CD4-positive, CD25-positive, alpha-beta regulatory T cell (primary cell): ENCODE measurements around the gene TMEM80. TPM values are rescaled to one million over a fixed set of nuclear protein-coding genes. Genes with fewer than 3 reads are reported as not detected.

Experiments used
- ATAC-seq, 2 donors: fragments of 150-1000 bp; cut with Tn5 transposase; one replicate each; pipeline ENCODE4 v1.10.0; 2021; ENCODE audit warnings: low read depth in 2 of 2, moderate number of reproducible peaks in 2 of 2, moderate library complexity in 1 of 2
- DNase-seq, 3 donors: peaks; one replicate each; pipeline versions ENCODE4 v3.0.0 to v3.0.0-alpha.2; 2012 to 2022; ENCODE audit warnings: mixed read lengths in 1 of 3
- H3K27ac ChIP-seq: one replicate; pipeline ENCODE4 v1.7.0; 2013; ENCODE audit warnings: mild to moderate bottlenecking, low read length; ENCODE audit not compliant: insufficient read depth, poor library complexity, severe bottlenecking
- H3K27me3 ChIP-seq: one replicate; pipeline ENCODE4 v1.7.0; 2013; ENCODE audit warnings: low read length; ENCODE audit not compliant: control insufficient read depth, insufficient read depth
- H3K36me3 ChIP-seq: one replicate; pipeline ENCODE4 v1.7.0; 2013; ENCODE audit warnings: mild to moderate bottlenecking, low read length, moderate library complexity; ENCODE audit not compliant: control insufficient read depth, insufficient read depth
- H3K4me1 ChIP-seq: 2 replicates; pipeline ENCODE4 v1.7.0; 2013; ENCODE audit warnings: mild to moderate bottlenecking, low read length; ENCODE audit not compliant: insufficient read depth, control insufficient read depth, poor library complexity, severe bottlenecking
- H3K4me3 ChIP-seq: one replicate; pipeline ENCODE4 v1.7.0; 2013; ENCODE audit warnings: low read depth, mild to moderate bottlenecking, low read length, moderate library complexity
- H3K9me3 ChIP-seq, 2 experiments: 1 replicate in 1 of 2; 2 replicates in 1 of 2; pipeline ENCODE4 v1.7.0; 2013; ENCODE audit warnings: low read length in 2 of 2, mild to moderate bottlenecking in 1 of 2, moderate library complexity in 1 of 2; ENCODE audit not compliant: control insufficient read depth in 2 of 2
- H3K27ac Mint-ChIP-seq, 3 donors: one replicate each; pipeline ENCODE4 v1.8.0; 2020 to 2022; ENCODE audit warnings: mild to moderate bottlenecking in 3 of 3, mixed read lengths in 3 of 3, moderate library complexity in 2 of 3
- H3K27me3 Mint-ChIP-seq: one replicate; pipeline ENCODE4 v1.8.0; 2022; ENCODE audit warnings: mild to moderate bottlenecking, mixed read lengths
- H3K36me3 Mint-ChIP-seq: one replicate; pipeline ENCODE4 v1.8.0; 2020; ENCODE audit warnings: mixed read lengths
- H3K4me1 Mint-ChIP-seq, 4 donors: one replicate each; pipeline ENCODE4 v1.8.0; 2020 to 2022; ENCODE audit warnings: mixed read lengths in 4 of 4, mild to moderate bottlenecking in 1 of 4
- H3K4me3 Mint-ChIP-seq, 4 donors: one replicate each; pipeline ENCODE4 v1.8.0; 2020 to 2022; ENCODE audit warnings: mild to moderate bottlenecking in 4 of 4, mixed read lengths in 4 of 4, moderate library complexity in 3 of 4
- H3K9me3 Mint-ChIP-seq, 7 donors: one replicate each; pipeline ENCODE4 v1.8.0; 2020 to 2022; ENCODE audit warnings: mixed read lengths in 7 of 7, mild to moderate bottlenecking in 3 of 7, moderate library complexity in 2 of 7
- polyA plus RNA-seq, 4 donors: library from polyadenylated mRNA; unstranded; fragments of 300-500 nt; fragmentation: Illumina TruSeq; gene quantifications; one replicate each; pipeline ENCODE4 v1.2.3, GENCODE V29; 2021
- total RNA-seq: library from RNA; stranded (reverse); gene quantifications from one replicate; pipeline ENCODE4 v1.2.3, GENCODE V29; 2022

Gene TMEM80
- total and polyA plus RNA-seq, 5 donors from 2014 or later: 24.5 to 35.0 (median 26.3) TPM

GRCh38 chr11:746289-747157, 50.9 kb downstream of the TMEM80 start:
- H3K9me3 ChIP-seq: no peaks in the 10 kb centered on the region

GRCh38 chr11:747158-748006, 51.8 kb downstream of the TMEM80 start, which contains the start of gene TALDO1:
TSS of gene TALDO1 (plus strand) at chr11:747464. CDS start at chr11:747482, 18 bp downstream.
- DNase-seq (peak; percentile 71 to 88 (median 78)), ATAC-seq (peak; percentile 83 to 87)
- peak within 1 kb of the TSS; percentile 68 for H3K27ac ChIP-seq
- H3K27me3 Mint-ChIP-seq: peaks cover 4% of the 10 kb centered on the region
- peaks cover 32% of the 10 kb centered on the region for H3K4me1 ChIP-seq
- peaks cover 9 to 31% (median 20%) of the 10 kb centered on the region in 4 donors for H3K4me1 Mint-ChIP-seq
- no peaks in the 10 kb centered on the region for H3K9me3 Mint-ChIP-seq
- H3K36me3 Mint-ChIP-seq: no peaks in the 10 kb centered on the region
- H3K4me3 ChIP-seq: peak within 1 kb of the TSS; percentile 79
- H3K9me3 ChIP-seq: no peaks in the 10 kb centered on the region
- no peaks in the 10 kb centered on the region for H3K27me3 ChIP-seq
- H3K36me3 ChIP-seq: peaks cover 2% of the 10 kb centered on the region
- H3K4me3 Mint-ChIP-seq: peak within 1 kb of the TSS; percentile 87 to 95 (median 91)
- peak within 1 kb of the TSS in 2 of 3 donors; percentile 83 to 93 for H3K27ac Mint-ChIP-seq

More at GRCh38 chr11:746289-747157, 50.9 kb downstream of the TMEM80 start:
- Histone ChIP-seq H3K36me3 (no peaks in the 10 kb centered on the region), H3K4me3 (peak overlapping the region; percentile 58), H3K27ac (peak overlapping the region; percentile 68), H3K27me3 (no peaks in the 10 kb centered on the region), H3K4me1 (peaks cover 32% of the 10 kb centered on the region)
- peaks cover 9 to 27% (median 19%) of the 10 kb centered on the region in 4 donors for H3K4me1 Mint-ChIP-seq
- H3K27me3 Mint-ChIP-seq: peaks cover 4% of the 10 kb centered on the region
- DNase-seq: peak in 2 of 3 donors; percentile 34 to 64
- H3K27ac Mint-ChIP-seq: peak overlapping the region in 2 of 3 donors; percentile 55 to 89
- no peaks in the 10 kb centered on the region for H3K36me3 Mint-ChIP-seq
- H3K4me3 Mint-ChIP-seq: peak overlapping the region; percentile 85 to 92 (median 88)
- H3K9me3 Mint-ChIP-seq: no peaks in the 10 kb centered on the region
- ATAC-seq: peak; percentile 44 to 49

GRCh38 chr11:748007-748359, 52.4 kb downstream of the TMEM80 start:
- peak overlapping the region; percentile 68 for H3K27ac ChIP-seq
- H3K36me3 Mint-ChIP-seq: no peaks in the 10 kb centered on the region

GRCh38 chr11:749731-750130, 54.1 kb downstream of the TMEM80 start:
- Histone ChIP-seq H3K27me3 (no peaks in the 10 kb centered on the region), H3K4me1 (peaks cover 32% of the 10 kb centered on the region), H3K9me3 (no peaks in the 10 kb centered on the region), H3K27ac (no peak overlapping the region), H3K4me3 (no peak overlapping the region), H3K36me3 (peaks cover 7% of the 10 kb centered on the region)
- no peaks in the 10 kb centered on the region for H3K9me3 Mint-ChIP-seq
- peaks cover 9 to 32% (median 22%) of the 10 kb centered on the region in 4 donors for H3K4me1 Mint-ChIP-seq
- ATAC-seq (no peak), DNase-seq (no peak)
- H3K27me3 Mint-ChIP-seq: peaks cover 4% of the 10 kb centered on the region
- H3K36me3 Mint-ChIP-seq: no peaks in the 10 kb centered on the region
- H3K4me3 Mint-ChIP-seq: peak overlapping the region; percentile 24 to 91 (median 59)
- no peak overlapping the region for H3K27ac Mint-ChIP-seq

More at GRCh38 chr11:748007-748359, 52.4 kb downstream of the TMEM80 start:
- H3K4me1 Mint-ChIP-seq: peaks cover 9 to 32% (median 22%) of the 10 kb centered on the region in 4 donors
- H3K4me3 ChIP-seq: peak overlapping the region; percentile 79
- H3K4me1 ChIP-seq: peaks cover 32% of the 10 kb centered on the region
- H3K9me3 Mint-ChIP-seq: no peaks in the 10 kb centered on the region
- H3K27me3 Mint-ChIP-seq: peaks cover 4% of the 10 kb centered on the region
- no peaks in the 10 kb centered on the region for H3K27me3 ChIP-seq
- ATAC-seq (no peak), DNase-seq (no peak)
- H3K9me3 ChIP-seq: no peaks in the 10 kb centered on the region
- peaks cover 7% of the 10 kb centered on the region for H3K36me3 ChIP-seq
- peak overlapping the region; percentile 86 to 95 (median 90) for H3K4me3 Mint-ChIP-seq
- H3K27ac Mint-ChIP-seq: peak overlapping the region in 2 of 3 donors; percentile 83 to 93

Other genes starting within 250 kb of the TMEM80 start
- gene PTDSS2, start 245.5 kb upstream of the TMEM80 start, total RNA-seq: 19.3 TPM
- gene PTDSS2, start 245.5 kb upstream of the TMEM80 start, polyA plus RNA-seq: 1 to 10 TPM; 6.1 to 8.3 (median 6.8) TPM
- gene RNH1, start 188.6 kb upstream of the TMEM80 start, total RNA-seq: 112 TPM
- gene RNH1, start 188.6 kb upstream of the TMEM80 start, polyA plus RNA-seq: 100 to 1,000 TPM; 126 to 155 (median 133) TPM
- gene HRAS, start 160.2 kb upstream of the TMEM80 start, total RNA-seq: 35.0 TPM
- 10 to 100 TPM; 15.9 to 35.2 (median 21.1) TPM for gene HRAS, start 160.2 kb upstream of the TMEM80 start, polyA plus RNA-seq
- gene LRRC56, start 158.3 kb upstream of the TMEM80 start, total RNA-seq: 5.8 TPM
- gene LRRC56, start 158.3 kb upstream of the TMEM80 start, polyA plus RNA-seq: 1 to 10 TPM in 2 of 4 donors, under 1 TPM in 2; 0.89 to 3.1 (median 1.8) TPM
- gene LMNTD2, start 135.1 kb upstream of the TMEM80 start, total RNA-seq: 5.1 TPM
- 1 to 10 TPM in 2 of 4 donors, under 1 TPM in 2; 0.79 to 1.4 (median 1.0) TPM for gene LMNTD2, start 135.1 kb upstream of the TMEM80 start, polyA plus RNA-seq
- gene RASSF7, start 134.8 kb upstream of the TMEM80 start, total RNA-seq: 27.2 TPM
- 10 to 100 TPM; 23.9 to 34.2 (median 31.8) TPM for gene RASSF7, start 134.8 kb upstream of the TMEM80 start, polyA plus RNA-seq
- 43.8 TPM for gene PHRF1, start 119.3 kb upstream of the TMEM80 start, total RNA-seq
- gene PHRF1, start 119.3 kb upstream of the TMEM80 start, polyA plus RNA-seq: 1 to 10 TPM; 3.8 to 6.0 (median 5.0) TPM
- 120 TPM for gene IRF7, start 79.9 kb upstream of the TMEM80 start, total RNA-seq
- gene IRF7, start 79.9 kb upstream of the TMEM80 start, polyA plus RNA-seq: 10 to 100 TPM; 27.2 to 38.9 (median 28.6) TPM
- gene CDHR5, start 70.9 kb upstream of the TMEM80 start, total RNA-seq: not detected
- gene CDHR5, start 70.9 kb upstream of the TMEM80 start, polyA plus RNA-seq: not detected
- not detected for gene SCT, start 68.6 kb upstream of the TMEM80 start, total RNA-seq
- not detected for gene SCT, start 68.6 kb upstream of the TMEM80 start, polyA plus RNA-seq
- gene DRD4, start 58.5 kb upstream of the TMEM80 start, total RNA-seq: not detected
- gene DRD4, start 58.5 kb upstream of the TMEM80 start, polyA plus RNA-seq: not detected
- 84.1 TPM for gene DEAF1, start 594 bp upstream of the TMEM80 start, total RNA-seq
- gene DEAF1, start 594 bp upstream of the TMEM80 start, polyA plus RNA-seq: 10 to 100 TPM; 33.5 to 46.5 (median 37.4) TPM
- 11.2 TPM for gene EPS8L2, start 10.4 kb downstream of the TMEM80 start, total RNA-seq
- gene EPS8L2, start 10.4 kb downstream of the TMEM80 start, polyA plus RNA-seq: 10 to 100 TPM; 17.4 to 19.4 (median 18.3) TPM
- 68.3 TPM for gene TALDO1, start 51.6 kb downstream of the TMEM80 start, total RNA-seq
- gene TALDO1, start 51.6 kb downstream of the TMEM80 start, polyA plus RNA-seq: 100 to 1,000 TPM; 227 to 274 (median 240) TPM
- 42.1 TPM for gene GATD1, start 81.7 kb downstream of the TMEM80 start, total RNA-seq
- 1 to 10 TPM; 3.6 to 5.5 (median 4.8) TPM for gene GATD1, start 81.7 kb downstream of the TMEM80 start, polyA plus RNA-seq
- not detected for gene CEND1, start 94.3 kb downstream of the TMEM80 start, total RNA-seq
- under 1 TPM in 3 of 4 donors, not detected in 1; 0.47 to 0.67 (median 0.49) TPM for gene CEND1, start 94.3 kb downstream of the TMEM80 start, polyA plus RNA-seq
- 20.3 TPM for gene SLC25A22, start 102.5 kb downstream of the TMEM80 start, total RNA-seq
- 1 to 10 TPM; 5.3 to 6.6 (median 6.4) TPM for gene SLC25A22, start 102.5 kb downstream of the TMEM80 start, polyA plus RNA-seq
- gene PIDD1, start 109.4 kb downstream of the TMEM80 start, total RNA-seq: 31.7 TPM
- 1 to 10 TPM; 1.8 to 6.7 (median 4.3) TPM for gene PIDD1, start 109.4 kb downstream of the TMEM80 start, polyA plus RNA-seq
- gene RPLP2, start 114.2 kb downstream of the TMEM80 start, total RNA-seq: 2,852 TPM
- 1,000 to 10,000 TPM; 2,313 to 3,705 (median 3,130) TPM for gene RPLP2, start 114.2 kb downstream of the TMEM80 start, polyA plus RNA-seq
- gene PNPLA2, start 123.1 kb downstream of the TMEM80 start, total RNA-seq: 195 TPM
- gene PNPLA2, start 123.1 kb downstream of the TMEM80 start, polyA plus RNA-seq: 10 to 100 TPM; 23.9 to 28.0 (median 24.6) TPM
- gene CRACR2B, start 132.1 kb downstream of the TMEM80 start, total RNA-seq: 1.2 TPM
- under 1 TPM in 3 of 4 donors, not detected in 1; 0.11 to 0.24 (median 0.18) TPM for gene CRACR2B, start 132.1 kb downstream of the TMEM80 start, polyA plus RNA-seq
- gene CD151, start 137.1 kb downstream of the TMEM80 start, total RNA-seq: 20.7 TPM
- 10 to 100 TPM in 2 of 4 donors, 1 to 10 TPM in 2; 5.5 to 15.9 (median 8.8) TPM for gene CD151, start 137.1 kb downstream of the TMEM80 start, polyA plus RNA-seq
- 43.1 TPM for gene POLR2L, start 146.7 kb downstream of the TMEM80 start, total RNA-seq
- 100 to 1,000 TPM in 1 of 4 donors, 10 to 100 TPM in 3; 62.7 to 101 (median 75.3) TPM for gene POLR2L, start 146.7 kb downstream of the TMEM80 start, polyA plus RNA-seq
- gene TSPAN4, start 147.0 kb downstream of the TMEM80 start, total RNA-seq: 2.2 TPM
- gene TSPAN4, start 147.0 kb downstream of the TMEM80 start, polyA plus RNA-seq: 1 to 10 TPM; 1.2 to 1.7 (median 1.4) TPM
- 28.7 TPM for gene CHID1, start 215.0 kb downstream of the TMEM80 start, total RNA-seq
- 10 to 100 TPM; 40.2 to 50.6 (median 47.7) TPM for gene CHID1, start 215.0 kb downstream of the TMEM80 start, polyA plus RNA-seq
- gene AP2A2, start 230.1 kb downstream of the TMEM80 start, total RNA-seq: 85.9 TPM
- 10 to 100 TPM in 1 of 4 donors, 1 to 10 TPM in 3; 6.2 to 10.2 (median 7.0) TPM for gene AP2A2, start 230.1 kb downstream of the TMEM80 start, polyA plus RNA-seq